Measurements from ENCODE around the gene IFT43. TPM values are rescaled to one million over a fixed set of nuclear protein-coding genes. Genes with fewer than 3 reads are reported as not detected.

Gene IFT43
- polyA plus RNA-seq, 1 experiment, result 58.9 TPM

- ChIA-PET CTCF (interaction anchor here (0.9 kb wide), 1 partner anchor 390 kb away, joined by 3 read pairs; no protein-coding TSS in a partner anchor), POLR2A (no interaction called here)
- Histone ChIP-seq H3K27me3 (ENCODE audit: control insufficient read depth, insufficient read depth, low read length) (no peaks in the 10 kb centered on the region), H3K4me3 (ENCODE audit: low read depth, low read length) (no peak overlapping the region), H3K36me3 (ENCODE audit: control insufficient read depth, insufficient read depth, low read length) (no peaks in the 10 kb centered on the region)
- no peak for DNase-seq (ENCODE audit: low read depth)
- no peak for TF ChIP-seq CTCF (IDR thresholded peaks at IDR 0.05; ENCODE audit: insufficient read depth, low read depth, low read length)
Measured at GRCh38 chr14:76098916-76099675, 113.5 kb downstream of the IFT43 start.

- Histone ChIP-seq H3K27me3 (ENCODE audit: control insufficient read depth, insufficient read depth, low read length) (no peaks in the 10 kb centered on the region), H3K4me3 (ENCODE audit: low read depth, low read length) (no peak overlapping the region), H3K36me3 (ENCODE audit: control insufficient read depth, insufficient read depth, low read length) (no peaks in the 10 kb centered on the region)
- no peak for DNase-seq (ENCODE audit: low read depth)
- ChIA-PET CTCF (interaction anchor here (2.2 kb wide), 1 partner anchor 50 kb away, joined by 4 read pairs; no protein-coding TSS in a partner anchor), POLR2A (no interaction called here)
- no peak for TF ChIP-seq CTCF (IDR thresholded peaks at IDR 0.05; ENCODE audit: insufficient read depth, low read depth, low read length)
Measured at GRCh38 chr14:76100236-76100635, 114.7 kb downstream of the IFT43 start.

- ChIA-PET CTCF (interaction anchor here (1.0 to 2.2 kb wide), 3 partner anchors 11 to 51 kb away, joined by 3 to 6 read pairs (median 4); no protein-coding TSS in a partner anchor), POLR2A (no interaction called here)
- Histone ChIP-seq H3K27me3 (ENCODE audit: control insufficient read depth, insufficient read depth, low read length) (no peaks in the 10 kb centered on the region), H3K4me3 (ENCODE audit: low read depth, low read length) (no peak overlapping the region), H3K36me3 (ENCODE audit: control insufficient read depth, insufficient read depth, low read length) (no peaks in the 10 kb centered on the region)
- no peak for DNase-seq (ENCODE audit: low read depth)
- no peak for TF ChIP-seq CTCF (IDR thresholded peaks at IDR 0.05; ENCODE audit: insufficient read depth, low read depth, low read length)
Measured at GRCh38 chr14:76101391-76102379, 116.1 kb downstream of the IFT43 start.

DNA sequence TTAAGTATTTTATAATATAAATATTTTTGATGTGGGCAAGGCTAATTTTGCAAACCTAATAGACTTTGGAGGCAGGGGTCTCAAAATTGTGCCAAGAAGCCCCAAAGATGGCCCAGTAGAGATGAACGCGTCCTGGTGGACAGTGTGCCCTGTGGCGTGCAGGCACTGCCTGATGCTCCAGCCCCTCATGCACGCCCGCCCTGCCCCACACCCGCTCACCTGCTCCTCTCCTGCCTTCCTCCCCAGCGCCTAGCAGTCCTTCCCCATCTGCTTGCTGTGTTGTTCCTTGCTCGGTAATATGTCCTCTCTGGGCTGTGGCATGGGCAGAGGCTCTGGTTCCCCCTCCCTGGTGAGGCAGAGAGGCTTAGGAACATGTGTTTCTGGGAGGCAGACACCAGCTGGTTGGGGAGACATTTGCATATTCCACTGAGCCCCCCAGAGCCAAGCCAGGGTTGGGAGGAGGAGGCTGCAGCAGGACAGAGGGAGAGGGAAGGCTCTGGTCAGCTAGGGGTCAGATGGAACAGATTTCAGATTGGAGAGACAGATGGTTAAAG, 119.3 kb downstream of the IFT43 start:
- CTCF ChIA-PET, result no interaction called here

More for the DNA sequence above, 119.3 kb downstream of the IFT43 start:
- POLR2A ChIA-PET, result no interaction called here
- no peak for TF ChIP-seq CTCF (IDR thresholded peaks at IDR 0.05; ENCODE audit: insufficient read depth, low read depth, low read length)
- H3K4me3 ChIP-seq (ENCODE audit: low read depth, low read length), result no peak overlapping the region
- no peak for DNase-seq (ENCODE audit: low read depth)
- H3K36me3 ChIP-seq (ENCODE audit: control insufficient read depth, insufficient read depth, low read length), result no peaks in the 10 kb centered on the region
- H3K27me3 ChIP-seq (ENCODE audit: control insufficient read depth, insufficient read depth, low read length), result no peaks in the 10 kb centered on the region; the same call in 1 of the 2 replicates
